Activated CD8-positive, alpha-beta memory T cell treated with anti-CD3 and anti-CD28 coated beads, Interleukin-2, amount 50 U/mL, for 4 hours (primary cell): ENCODE data around the gene COL27A1.
"Not testable (repeated sequence)": the region's sequence is repeated elsewhere in the genome, so short reads cannot be mapped to it uniquely, and the experiment has no call there.

ENCODE experiments used
- DNase-seq: peaks from one replicate; pipeline ENCODE4 v3.0.0-alpha.2; 2020

COL27A1 gene

DNA sequence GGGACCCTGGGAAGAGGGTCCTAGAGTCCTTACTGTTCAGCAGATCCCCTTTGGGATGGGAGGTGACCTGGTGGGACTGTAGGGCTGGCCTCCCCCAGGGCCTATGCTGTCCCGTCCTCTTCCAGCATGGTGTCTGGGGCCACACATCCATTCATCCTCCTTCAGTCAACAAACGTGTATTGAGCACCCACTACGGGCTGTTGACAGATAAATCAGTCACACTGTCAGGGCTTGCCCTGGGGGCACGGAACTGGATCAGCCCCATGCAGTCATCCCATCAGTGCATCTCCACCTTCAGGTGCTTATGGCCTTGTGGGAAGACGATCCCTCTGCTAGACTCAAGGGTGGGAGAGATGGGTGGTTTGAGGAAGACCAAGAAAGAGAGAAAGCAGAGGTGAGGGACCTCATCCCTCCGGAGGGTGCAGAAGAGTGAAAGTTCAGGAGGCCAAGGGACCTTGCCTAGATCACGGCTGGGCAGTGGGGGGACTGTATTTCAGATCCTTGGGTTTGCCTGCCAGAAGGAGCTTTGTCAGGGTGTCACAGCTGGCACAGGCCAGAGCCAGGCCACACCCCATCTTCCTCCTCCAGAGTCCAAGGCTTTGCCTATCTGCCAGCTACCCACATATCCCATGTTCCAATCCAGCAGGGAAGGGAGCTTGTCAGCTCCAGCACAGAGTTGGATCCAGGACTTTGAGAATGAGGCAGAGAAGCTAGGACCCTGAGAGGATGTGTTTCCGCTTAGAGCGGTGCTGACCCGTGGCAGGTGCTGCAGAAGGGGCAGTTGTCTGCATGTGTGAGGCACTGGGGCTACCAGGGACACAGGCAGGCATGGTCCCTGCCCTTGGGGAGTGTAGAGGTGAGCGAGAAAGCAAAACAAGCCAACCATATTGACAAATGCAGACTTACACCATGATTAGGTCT, 30.5 kb downstream of the COL27A1 start:
- no peak for DNase-seq

DNA sequence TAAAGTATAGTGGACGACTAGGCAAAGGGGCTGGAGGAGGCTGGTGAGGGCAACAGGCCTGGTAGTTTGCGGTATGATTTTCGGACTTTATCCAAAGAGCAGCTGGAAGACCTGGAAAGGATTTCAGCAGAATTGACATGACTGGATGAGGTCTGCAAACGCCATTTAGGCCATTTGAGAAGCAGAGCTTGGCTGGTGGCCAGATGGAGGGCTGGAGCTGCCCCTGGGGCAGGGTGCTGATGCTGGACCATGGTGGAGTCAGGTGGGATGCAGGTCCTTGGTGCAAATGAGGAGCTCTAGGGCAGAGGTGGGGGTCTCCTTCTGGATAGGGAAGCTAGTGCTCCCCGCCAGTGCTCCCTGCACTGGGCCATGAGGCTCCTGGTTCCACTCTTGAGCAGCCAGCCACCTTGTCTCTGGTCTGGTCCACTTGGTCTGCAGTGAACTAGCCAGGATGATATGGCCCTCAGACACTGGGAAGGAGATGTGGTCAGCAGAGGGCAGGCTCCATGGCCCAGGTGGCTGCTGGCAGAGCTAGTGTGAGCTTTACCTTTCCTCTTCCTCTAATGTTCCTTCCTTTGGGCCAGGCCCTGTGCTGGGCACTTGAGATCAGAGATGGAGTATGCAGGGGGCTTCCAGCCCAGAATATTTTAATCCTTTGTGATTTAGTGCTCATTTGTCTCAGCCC, 31.4 kb downstream of the COL27A1 start:
- DNase-seq, result no peak

DNA sequence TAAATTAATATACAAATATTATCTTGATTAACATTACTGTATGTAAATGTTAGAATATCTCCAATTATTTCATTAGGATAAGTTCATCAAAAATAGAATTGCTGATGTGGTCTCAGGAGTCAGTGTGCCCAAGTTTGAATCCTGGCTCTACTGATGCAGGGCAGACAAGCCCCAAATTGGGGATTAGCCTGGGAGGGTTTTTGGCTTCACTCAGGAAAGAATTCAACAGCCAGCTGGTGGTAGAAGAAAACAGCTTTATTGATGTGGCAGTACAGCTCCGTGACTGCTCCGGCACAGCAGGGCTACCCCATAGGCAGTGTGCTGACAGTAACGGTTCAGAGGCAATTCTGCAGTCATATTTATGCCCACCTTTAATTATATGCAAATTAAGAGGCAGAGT, 32.5 kb downstream of the COL27A1 start:
- DNase-seq, result no peak

DNA sequence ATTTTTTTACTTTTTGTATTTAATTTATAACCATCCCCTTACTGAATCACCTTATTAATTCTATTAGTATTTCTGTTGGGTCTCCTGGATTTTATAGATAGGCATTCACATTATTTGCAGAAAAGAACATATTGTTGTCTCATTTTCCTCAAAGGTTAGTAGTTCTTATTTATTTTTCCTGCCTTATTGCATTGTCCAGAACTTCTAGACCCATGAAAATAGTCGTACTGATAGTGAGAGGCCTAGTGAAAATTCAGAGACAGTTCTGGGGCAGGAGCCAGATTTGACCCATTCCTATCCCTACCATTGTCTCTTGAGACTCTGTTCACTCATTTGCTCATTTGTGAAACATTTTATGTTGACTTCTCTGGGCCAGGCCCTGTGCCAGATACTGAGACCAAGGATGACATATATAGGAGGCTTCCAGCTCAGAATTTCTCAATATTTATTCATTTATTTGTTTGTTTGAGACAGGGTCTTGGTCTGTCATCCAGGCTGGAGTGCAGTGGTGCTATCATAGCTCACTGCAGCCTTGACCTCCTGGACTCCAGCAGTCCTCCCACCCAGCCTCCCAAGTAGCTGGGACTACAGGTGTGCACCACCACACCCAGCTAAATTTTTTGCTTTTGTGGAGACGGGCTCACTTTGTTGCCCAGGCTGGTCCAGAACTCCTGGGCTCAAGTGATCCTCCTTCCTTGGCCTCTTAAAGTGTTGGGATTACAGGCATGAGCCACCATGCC, 34.7 kb downstream of the COL27A1 start:
- no peak for DNase-seq

DNA sequence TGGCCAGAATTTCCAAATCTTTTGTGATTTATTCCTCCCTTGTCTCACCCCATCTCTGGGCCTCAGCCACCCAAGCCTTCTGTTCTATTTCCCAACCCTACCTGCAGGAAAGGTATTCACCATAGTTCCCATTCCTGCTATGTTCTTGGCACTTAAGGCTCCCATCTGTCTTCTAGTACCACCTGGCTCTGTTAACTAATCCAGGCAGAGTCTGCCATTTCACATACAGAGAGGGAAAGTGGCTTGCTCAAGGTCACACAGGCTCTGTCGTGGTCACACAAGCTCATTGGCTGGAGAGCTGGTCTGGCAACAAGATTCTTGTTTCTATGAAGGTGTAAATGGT, 35.2 kb downstream of the COL27A1 start:
- no peak for DNase-seq

DNA sequence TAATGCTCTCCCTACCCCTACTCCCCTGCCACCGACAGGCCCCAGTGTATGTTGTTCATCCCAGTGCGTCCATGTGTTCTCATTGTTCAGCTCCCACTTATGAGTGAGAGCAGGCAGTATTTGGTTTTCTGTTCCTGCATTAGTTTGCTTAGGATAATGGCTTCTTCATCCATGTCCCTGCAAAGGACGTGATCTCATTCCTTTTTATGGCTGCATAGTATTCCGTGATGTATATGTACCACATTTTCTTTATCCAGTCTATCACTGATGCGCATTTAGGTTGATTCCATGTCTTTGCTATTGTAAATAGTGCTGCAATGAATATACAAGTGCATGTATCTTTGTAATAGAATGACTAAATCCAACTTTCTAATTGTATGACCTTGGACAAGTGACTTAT, 36.1 kb downstream of the COL27A1 start:
- DNase-seq, result not testable (repeated sequence)

DNA sequence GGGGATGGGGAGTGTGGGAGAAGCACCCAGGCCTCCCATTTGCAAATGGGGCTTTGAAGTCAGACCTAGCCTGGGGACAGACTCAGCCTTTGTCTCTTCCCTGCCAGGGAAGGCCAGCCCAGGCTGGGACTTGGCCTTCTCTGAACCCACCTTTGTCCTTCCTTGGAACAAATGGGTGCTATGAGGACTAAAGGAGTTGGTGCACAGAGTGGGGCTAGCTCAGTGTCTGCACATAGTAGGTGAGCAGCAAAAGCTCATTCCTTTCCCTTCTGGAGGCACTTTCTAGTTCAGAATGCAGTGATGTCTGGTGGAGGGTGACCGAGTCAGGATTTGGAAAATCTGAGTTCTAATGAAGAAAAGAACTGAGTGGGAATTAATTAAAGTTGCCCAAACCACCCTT, 37.2 kb downstream of the COL27A1 start:
- DNase-seq, result no peak

DNA sequence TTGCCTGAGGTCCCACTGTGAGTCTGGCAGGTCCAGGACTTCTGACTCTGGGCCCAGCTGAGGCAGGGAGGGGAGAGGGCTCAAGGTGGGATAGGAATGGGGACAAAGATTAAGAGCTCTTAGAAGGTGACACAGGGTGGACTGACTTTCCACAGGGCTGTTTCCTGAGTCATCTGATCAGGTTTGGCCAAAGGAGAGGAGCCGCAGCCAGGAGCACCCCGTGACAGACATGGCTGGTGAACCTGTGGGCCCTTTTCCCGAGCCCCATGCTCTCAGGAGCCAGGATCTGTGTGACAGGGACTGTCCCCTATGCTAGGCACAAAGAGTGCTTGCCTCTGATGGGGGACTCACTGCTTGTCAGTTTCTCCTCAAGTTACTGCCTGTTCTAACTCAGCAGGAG, 37.8 kb downstream of the COL27A1 start:
- DNase-seq, result no peak

DNA sequence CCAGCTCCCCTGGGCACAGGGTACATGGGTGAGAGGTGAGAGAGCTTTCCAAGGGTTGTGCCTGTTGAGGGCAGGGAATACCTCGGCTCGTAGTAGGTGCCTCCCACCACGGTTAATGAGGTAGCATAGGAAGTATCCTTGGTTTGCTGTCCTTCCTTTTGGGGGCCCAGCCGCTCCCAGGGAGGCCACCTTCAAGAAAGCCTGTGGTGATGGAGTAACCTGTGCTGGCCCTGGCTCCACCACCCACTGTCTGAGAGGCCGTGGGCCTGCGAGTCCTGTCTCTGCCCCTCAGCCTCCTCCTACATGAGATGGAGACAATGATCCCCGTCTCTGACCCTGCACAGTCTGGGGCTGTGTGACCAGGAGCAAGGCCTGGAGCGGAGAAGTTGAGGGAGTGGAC, 40.8 kb downstream of the COL27A1 start:
- DNase-seq, result no peak

DNA sequence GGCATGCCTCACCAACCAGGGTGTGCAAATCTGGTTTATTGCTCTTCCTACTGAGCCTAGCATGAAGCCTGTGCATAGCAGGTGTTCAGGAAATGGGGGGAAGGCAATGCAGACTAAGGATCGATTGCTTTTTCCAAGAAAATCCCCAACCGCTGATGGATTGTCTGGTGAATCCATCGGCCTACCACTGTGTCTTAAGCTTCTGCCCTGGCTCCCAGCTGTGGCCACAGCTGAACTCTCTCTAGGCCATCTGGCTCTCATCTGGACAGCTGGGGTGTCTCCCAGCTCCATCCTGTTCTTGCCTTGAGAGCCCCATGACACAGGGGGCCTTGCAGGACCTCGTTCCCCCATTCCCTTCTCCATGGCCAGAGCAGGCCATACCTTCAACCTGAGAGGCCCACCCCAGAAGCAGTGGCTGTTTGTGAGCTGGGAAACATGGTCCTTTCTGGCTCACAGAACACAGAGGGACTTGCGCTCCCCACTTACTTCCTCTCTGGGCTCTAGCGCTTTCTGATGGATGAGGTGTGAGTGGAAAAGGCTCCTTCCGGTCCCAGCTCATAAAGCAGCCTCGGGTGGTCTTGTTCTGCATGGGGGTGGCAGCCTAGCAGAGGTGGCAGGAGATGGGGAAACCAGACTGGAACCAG, 41.8 kb downstream of the COL27A1 start:
- DNase-seq, result no peak

DNA sequence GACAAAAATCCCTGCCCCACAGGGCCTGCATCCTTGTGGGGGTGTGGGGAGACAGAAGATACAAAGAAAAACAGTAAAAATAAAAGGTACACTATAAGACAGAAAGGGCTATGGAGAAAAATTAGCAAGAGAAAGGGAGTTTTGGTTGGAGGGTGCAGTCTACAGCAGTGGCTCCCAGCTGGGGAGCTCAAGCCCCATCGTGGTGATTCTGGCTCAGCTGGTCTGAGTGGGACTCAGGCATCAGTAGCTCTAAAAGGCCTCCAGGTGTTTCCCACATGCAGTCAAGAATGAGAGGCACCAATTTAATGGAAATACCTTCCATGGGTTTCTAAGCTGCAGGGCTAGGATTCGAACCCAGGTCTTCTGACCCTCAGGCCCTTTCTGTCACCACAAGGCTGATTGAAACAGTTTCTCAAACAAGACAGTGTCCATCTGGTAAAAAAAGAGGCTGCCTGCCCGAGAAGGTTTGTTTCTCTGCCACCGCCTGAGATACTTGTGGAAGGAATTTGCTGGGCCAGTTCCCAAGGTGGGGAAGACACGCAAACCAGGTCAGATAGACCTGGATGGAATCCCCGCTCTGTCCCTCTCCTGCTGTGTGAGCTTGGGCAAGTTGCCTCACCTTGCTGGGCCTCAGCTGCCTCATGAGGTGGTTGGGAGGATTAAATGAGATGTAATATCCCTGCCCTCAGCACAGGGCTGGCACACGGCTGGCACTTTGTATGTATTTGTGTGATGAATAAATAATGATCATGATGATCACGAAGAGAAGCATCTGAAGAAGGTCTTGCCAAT, 43.1 kb downstream of the COL27A1 start:
- DNase-seq, result no peak

DNA sequence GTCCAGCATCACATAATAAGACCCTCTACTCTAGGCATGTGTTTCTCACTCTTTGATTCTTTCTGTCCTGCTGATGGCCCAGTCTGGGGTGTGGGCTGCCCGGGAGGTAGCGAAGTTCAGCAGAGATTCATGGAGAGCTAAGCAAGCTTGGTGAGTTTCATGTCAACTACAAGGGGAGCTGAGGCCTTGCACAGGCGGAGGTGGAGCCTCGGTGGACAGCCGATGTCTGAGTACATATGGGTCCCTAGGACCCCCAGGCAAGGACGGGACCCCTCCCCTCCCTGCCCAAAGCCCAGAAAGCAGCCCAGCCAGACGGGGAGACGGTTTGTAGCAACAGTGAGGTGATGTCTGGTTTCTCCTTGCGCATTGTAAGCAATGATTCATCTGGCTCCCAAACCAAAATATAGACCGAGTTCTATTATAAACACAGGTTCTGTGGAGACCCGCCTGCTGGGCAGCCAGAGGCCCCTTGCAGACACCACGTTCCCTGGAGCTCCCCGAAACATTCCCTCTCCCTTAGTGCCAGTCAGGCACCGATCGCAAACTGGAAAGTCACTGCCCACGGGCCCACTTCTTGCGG, 45.5 kb downstream of the COL27A1 start:
- DNase-seq, result no peak

DNA sequence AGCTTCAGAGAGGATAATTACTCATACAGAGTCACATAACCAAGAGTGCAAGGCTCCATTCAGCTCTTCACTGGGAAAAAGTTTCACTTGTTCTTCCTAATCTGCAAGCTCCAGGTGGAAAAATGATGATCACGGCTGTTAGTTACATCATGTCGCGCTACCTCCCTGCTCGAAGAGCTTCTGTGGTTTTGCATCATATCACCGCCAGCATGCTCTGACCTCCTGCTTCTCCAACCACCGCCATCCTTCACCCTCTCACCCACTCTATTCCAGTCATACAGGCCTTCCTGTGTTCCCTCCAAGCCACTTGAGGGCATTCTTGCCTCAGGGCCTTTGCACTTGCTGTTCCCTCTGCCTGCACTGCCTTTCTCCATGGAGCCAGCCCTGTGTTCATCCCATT, 47.1 kb downstream of the COL27A1 start:
- no peak for DNase-seq

DNA sequence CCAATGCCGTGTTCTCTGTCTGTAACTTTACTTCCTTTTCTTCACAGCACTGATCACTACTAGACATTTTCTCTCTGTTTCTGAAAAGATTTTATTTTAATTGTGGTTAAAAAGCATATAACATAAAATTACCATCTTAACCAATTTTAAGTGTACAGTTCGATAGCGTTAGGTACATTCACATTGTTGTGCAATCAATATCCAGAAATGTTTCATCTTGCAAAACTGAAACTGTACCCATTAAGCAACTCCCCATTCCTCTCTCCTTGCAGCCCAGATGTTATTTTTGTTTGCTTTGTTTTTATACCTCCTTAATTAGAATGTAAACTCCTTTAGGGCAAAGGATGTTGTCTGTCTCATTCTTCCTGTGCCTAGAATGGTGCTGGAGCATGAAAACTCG, 47.5 kb downstream of the COL27A1 start:
- no peak for DNase-seq

DNA sequence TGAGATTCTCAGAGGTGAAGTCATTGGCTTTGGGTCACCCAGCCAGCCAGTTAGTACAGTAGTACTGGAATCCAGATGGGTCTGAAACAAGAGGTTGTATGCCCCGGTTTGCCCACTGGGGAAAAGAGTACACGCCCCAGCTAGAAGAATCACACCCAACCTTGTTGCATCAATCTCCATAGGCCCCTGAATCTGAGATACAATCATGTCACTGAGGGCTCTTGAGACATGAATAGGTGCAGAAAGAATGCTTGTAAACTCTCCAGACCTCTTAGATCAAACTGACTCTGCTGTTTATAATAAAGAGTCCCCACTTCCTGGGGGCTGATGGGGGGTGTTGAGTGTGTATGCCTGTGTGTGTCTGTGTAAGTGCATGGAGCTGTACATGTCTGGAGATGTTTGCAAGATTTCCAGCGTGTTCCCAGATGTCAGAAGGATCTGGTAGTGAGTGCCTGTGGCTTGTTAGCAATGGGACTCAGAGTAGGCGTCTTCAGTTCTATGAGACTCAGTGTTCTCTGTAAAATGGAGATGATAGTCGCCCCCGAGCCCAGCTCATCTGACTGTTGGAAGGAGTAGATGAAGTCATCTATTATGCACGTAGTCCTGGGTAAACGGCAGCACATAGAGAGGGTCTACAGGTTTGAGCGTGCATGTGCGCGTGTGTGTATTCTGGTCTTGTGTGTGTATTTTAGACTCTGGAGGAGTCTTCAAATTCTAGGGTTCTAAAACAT, 48.2 kb downstream of the COL27A1 start:
- no peak for DNase-seq

DNA sequence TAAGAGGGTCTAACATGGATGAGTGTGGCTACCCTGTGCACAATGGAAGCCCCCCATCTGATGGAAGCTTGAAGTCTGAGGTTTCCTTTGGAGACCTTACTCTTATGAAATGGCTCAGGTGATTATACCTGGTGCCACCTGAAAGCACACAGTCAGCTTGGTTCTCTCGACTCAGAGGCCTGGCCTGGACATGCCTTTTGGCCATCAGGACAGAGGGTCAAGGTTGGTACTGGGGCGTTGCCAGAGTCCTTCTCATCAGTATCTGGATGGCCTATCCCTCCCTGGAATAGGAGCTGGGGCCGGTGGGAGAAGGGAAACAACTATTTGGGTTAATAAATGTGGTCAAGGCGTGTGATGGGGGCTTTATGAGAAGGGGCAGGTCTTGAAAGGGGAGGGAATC, 48.9 kb downstream of the COL27A1 start:
- no peak for DNase-seq

DNA sequence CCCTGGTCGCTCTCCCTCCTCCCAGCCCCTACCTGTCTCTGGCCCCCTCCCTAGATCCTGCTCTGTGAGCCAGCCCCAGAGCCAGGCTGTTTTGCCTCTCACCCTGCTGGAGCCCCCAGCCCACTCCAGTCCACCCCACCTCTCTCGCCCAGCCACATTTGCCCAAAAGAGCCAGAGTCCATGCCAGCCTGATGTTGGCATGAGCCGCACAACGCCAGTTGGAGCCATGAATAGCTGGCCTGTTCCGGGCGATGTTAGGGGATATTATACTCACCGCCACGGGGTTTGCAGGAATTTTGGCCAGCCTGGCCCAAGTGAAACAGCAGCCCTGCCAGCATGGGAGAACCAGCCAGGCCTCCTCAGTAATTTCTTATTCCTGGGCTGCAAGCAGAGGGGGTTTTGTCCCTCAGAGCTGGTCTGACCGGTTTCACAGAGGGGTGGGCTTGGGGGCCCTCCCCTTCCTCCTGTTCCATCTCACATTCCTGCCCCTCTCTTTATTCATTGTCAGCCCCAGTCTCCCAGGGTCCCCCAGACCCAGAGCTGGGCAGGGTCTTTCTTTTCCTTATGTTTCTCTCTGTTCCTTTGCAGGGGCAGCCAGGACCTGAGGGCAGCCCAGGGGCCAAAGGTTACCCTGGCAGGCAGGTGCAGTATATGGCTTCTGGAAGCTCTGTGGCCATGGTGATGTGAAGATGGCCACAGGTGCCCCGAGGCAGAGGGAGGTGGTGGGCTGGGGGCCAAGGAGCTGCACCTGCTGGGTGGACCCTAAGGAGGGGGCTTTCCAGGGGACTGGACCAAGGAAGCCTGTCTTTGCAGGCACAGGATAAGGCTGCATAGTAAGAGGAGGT, 50.1 kb downstream of the COL27A1 start:
- no peak for DNase-seq

DNA sequence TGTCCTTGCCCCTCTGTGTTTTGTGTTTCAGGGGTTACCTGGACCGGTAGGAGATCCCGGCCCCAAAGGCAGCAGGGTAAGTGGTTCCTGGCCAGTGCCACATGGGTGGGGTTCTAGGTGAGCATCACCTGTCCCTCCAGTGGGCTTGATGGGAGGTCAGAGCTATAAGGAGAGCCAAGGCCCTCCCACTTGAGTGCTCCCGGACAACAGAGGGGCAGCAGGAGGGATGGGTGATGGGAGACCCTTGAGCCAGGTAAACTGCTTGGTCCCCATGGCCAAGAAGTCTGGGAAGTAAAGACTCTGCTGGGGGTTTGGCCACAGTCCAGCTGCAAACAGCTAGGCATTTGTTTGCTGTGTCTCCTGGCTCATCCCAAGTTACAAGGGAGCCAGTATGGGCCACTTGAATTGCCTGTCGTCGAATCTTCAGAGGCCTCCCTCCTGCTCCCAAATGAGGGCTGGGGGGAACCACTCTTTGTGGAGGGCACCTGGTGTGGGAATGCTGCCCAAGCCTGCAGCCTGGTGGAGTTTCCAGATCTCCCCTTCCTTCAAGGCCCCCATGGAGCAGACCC, 51.0 kb downstream of the COL27A1 start:
- no peak for DNase-seq

DNA sequence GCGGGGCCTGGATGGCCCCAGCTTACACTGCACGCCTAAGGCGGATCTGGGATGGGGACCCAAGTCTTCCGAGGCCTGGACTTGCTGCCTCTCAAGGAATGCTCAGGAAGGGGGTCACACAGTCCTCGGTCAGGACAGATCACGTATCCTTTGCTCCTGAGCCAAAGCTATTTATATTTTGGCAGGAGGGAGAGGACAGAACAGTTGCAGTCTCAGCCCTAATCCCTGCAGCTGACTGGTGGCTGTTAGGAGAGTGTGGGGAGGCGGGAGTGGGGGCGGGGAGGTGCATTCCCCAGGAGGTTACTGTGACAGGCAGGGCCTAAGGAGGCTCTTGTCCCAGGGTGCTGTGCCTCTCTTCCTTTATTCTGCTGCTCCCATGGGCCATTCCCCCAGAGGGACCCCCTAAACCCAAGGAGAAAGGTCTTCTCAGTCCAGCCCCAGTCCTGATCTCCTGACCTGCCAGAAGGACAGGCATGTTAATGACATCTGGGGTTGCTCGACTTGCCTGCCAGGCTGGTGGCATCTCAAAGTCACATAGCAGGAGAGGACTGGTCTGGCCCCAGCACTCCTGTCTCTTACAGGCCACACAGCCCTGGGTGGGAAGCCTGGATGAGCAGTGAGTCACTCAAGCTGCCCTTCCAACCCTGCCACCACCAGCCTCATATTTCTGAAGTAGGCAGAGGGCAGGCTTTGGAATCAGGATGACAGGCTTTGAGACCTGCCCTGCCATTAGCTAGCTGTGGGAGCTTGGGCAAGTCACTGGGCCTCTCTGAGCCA, 51.9 kb downstream of the COL27A1 start:
- no peak for DNase-seq
